HepG2 (cell line): ENCODE measurements around the gene AKAP12. TPM values are rescaled to one million over a fixed set of nuclear protein-coding genes. Genes with fewer than 3 reads are reported as not detected.
A peak's percentile ranks its signal among the peaks of the same experiment; 100 is the strongest.

ENCODE experiments used
- ARNTL ChIP-seq: sonication (generic); formaldehyde crosslinking; IDR thresholded peaks from 2 replicates; pipeline ENCODE4 v1.4.0; 2020; ENCODE audit warnings: mild to moderate bottlenecking, missing genetic modification reagents
- ATAD3A ChIP-seq: sonication (generic); formaldehyde crosslinking; IDR thresholded peaks from 2 replicates; pipeline ENCODE4 v1.4.0; 2020; ENCODE audit warnings: missing genetic modification reagents
- FOXJ3 ChIP-seq: sonication (generic); formaldehyde crosslinking; IDR thresholded peaks from 2 replicates; pipeline ENCODE4 v1.4.0; 2020; ENCODE audit warnings: missing genetic modification reagents, mild to moderate bottlenecking, borderline replicate concordance
- HIC2 ChIP-seq: sonication (generic); formaldehyde crosslinking; IDR thresholded peaks from 2 replicates; pipeline ENCODE4 v1.9.0; 2022; ENCODE audit warnings: low read depth, missing genetic modification reagents
- KLF6 ChIP-seq: IDR thresholded peaks from 2 replicates; pipeline ENCODE4 v1.8.0; 2016; ENCODE audit warnings: missing biosample characterization, missing genetic modification reagents
- KMT2B ChIP-seq: IDR thresholded peaks from 2 replicates; pipeline ENCODE4 v1.6.1; 2016; ENCODE audit warnings: missing genetic modification reagents, missing compliant biosample characterization
- MEF2D ChIP-seq: sonication (generic); formaldehyde crosslinking; IDR thresholded peaks from 2 replicates; pipeline ENCODE4 v1.5.1; 2020; ENCODE audit warnings: mild to moderate bottlenecking, missing genetic modification reagents
- MIER3 ChIP-seq: IDR thresholded peaks from 2 replicates; pipeline ENCODE4 v1.6.1; 2016; ENCODE audit warnings: missing compliant biosample characterization, borderline replicate concordance
- NCOR1 ChIP-seq: fragments of 200-600 bp; sonication (generic); IDR thresholded peaks from 2 replicates; pipeline ENCODE4 v1.7.0; 2017; ENCODE audit warnings: antibody characterized with exemption, low read length, borderline replicate concordance
- RARG ChIP-seq: sonication (generic); formaldehyde crosslinking; IDR thresholded peaks from 2 replicates; pipeline ENCODE4 v1.4.0; 2020; ENCODE audit warnings: low read depth, mild to moderate bottlenecking, missing genetic modification reagents
- SAP130 ChIP-seq: IDR thresholded peaks from 2 replicates; pipeline ENCODE4 v1.6.1; 2016; ENCODE audit warnings: low read depth
- TARDBP ChIP-seq: sonication (generic); formaldehyde crosslinking; IDR thresholded peaks from 2 replicates; pipeline ENCODE4 v1.8.0; 2022; ENCODE audit warnings: mild to moderate bottlenecking, missing genetic modification reagents
- TBP ChIP-seq: sonication (generic); formaldehyde crosslinking; IDR thresholded peaks from 2 replicates; pipeline ENCODE4 v1.5.0; 2020; ENCODE audit warnings: missing genetic modification reagents
- ZFP37 ChIP-seq: sonication (generic); formaldehyde crosslinking; IDR thresholded peaks from 2 replicates; pipeline ENCODE4 v1.4.0; 2020; ENCODE audit warnings: missing genetic modification reagents, borderline replicate concordance
- ZFYVE20 ChIP-seq: sonication (generic); formaldehyde crosslinking; IDR thresholded peaks from 2 replicates; pipeline ENCODE4 v1.8.0; 2023; ENCODE audit warnings: low read depth, mild to moderate bottlenecking, moderate library complexity, missing genetic modification reagents, borderline replicate concordance
- ZNF468 ChIP-seq: sonication (generic); formaldehyde crosslinking; IDR thresholded peaks from 2 replicates; pipeline ENCODE4 v1.8.0; 2022; ENCODE audit warnings: mild to moderate bottlenecking, moderate library complexity, missing genetic modification reagents
- ZNF616 ChIP-seq: sonication (generic); formaldehyde crosslinking; IDR thresholded peaks from 2 replicates; pipeline ENCODE4 v1.5.0; 2020; ENCODE audit warnings: low read depth, mild to moderate bottlenecking, missing genetic modification reagents
- ZNF704 ChIP-seq: sonication (generic); formaldehyde crosslinking; IDR thresholded peaks from 2 replicates; pipeline ENCODE4 v1.8.1; 2023; ENCODE audit warnings: mild to moderate bottlenecking, inconsistent platforms, moderate library complexity, missing genetic modification reagents, borderline replicate concordance
- polyA plus RNA-seq, 8 experiments: library from polyadenylated mRNA; depleted of rRNA in 3 of 8; stranded (reverse) in 7 of 8; unstranded in 1 of 8; fragments of >200 nt; fragmentation: Illumina TruSeq in 4 of 8; extraction: Trizol in 4 of 8; gene quantifications; 2 replicates each; pipeline versions ENCODE4 v1.2.1 to v1.2.3, GENCODE V29; 2011 to 2016; ENCODE audit warnings: low read depth in 4 of 8, missing spikeins in 1 of 8, mixed read lengths in 1 of 8; ENCODE audit not compliant: insufficient read depth in 1 of 8
- total RNA-seq, 5 experiments: library from RNA; depleted of rRNA; stranded (reverse); fragments of >200 nt; fragmentation: Illumina TruSeq; extraction: Trizol; gene quantifications; 2 replicates each; pipeline ENCODE4 v1.2.3, GENCODE V29; 2016; ENCODE audit warnings: low read depth in 1 of 5
- TF ChIP-seq, protein P1 (sequence below): sonication (generic); formaldehyde crosslinking; IDR thresholded peaks from 2 replicates; pipeline ENCODE4 v1.4.0; 2020; ENCODE audit warnings: missing genetic modification reagents, borderline replicate concordance
- TF ChIP-seq, protein P2 (sequence below): sonication (generic); formaldehyde crosslinking; conservative IDR thresholded peaks from 2 replicates; pipeline ENCODE4 v1.5.0; 2020; ENCODE audit warnings: missing genetic modification reagents

The AKAP12 gene
- total and polyA plus RNA-seq, 2 of the 13 experiments (the other 11 are each of a cell fraction or from before 2014, with no cell fraction given) = 10.6 to 19.0 TPM

GRCh38 chr6:151325075-151326050 lies 85.6 kb downstream of the AKAP12 start (continued):
- TF ChIP-seq KLF6 (CRISPR knock-in tag) = no peak
- 0 out of 2 replicates have a peak, but pooled peaks have one; percentile 3 for TF ChIP-seq FOXJ3 (CRISPR knock-in tag)
- TF ChIP-seq MIER3 (CRISPR knock-in tag) = no peak
- TF ChIP-seq MEF2D (CRISPR knock-in tag) = no peak
- no peak; the same call in 1 of the 2 replicates for TF ChIP-seq NCOR1
- TF ChIP-seq TBP = no peak
- TF ChIP-seq, protein P1, sequence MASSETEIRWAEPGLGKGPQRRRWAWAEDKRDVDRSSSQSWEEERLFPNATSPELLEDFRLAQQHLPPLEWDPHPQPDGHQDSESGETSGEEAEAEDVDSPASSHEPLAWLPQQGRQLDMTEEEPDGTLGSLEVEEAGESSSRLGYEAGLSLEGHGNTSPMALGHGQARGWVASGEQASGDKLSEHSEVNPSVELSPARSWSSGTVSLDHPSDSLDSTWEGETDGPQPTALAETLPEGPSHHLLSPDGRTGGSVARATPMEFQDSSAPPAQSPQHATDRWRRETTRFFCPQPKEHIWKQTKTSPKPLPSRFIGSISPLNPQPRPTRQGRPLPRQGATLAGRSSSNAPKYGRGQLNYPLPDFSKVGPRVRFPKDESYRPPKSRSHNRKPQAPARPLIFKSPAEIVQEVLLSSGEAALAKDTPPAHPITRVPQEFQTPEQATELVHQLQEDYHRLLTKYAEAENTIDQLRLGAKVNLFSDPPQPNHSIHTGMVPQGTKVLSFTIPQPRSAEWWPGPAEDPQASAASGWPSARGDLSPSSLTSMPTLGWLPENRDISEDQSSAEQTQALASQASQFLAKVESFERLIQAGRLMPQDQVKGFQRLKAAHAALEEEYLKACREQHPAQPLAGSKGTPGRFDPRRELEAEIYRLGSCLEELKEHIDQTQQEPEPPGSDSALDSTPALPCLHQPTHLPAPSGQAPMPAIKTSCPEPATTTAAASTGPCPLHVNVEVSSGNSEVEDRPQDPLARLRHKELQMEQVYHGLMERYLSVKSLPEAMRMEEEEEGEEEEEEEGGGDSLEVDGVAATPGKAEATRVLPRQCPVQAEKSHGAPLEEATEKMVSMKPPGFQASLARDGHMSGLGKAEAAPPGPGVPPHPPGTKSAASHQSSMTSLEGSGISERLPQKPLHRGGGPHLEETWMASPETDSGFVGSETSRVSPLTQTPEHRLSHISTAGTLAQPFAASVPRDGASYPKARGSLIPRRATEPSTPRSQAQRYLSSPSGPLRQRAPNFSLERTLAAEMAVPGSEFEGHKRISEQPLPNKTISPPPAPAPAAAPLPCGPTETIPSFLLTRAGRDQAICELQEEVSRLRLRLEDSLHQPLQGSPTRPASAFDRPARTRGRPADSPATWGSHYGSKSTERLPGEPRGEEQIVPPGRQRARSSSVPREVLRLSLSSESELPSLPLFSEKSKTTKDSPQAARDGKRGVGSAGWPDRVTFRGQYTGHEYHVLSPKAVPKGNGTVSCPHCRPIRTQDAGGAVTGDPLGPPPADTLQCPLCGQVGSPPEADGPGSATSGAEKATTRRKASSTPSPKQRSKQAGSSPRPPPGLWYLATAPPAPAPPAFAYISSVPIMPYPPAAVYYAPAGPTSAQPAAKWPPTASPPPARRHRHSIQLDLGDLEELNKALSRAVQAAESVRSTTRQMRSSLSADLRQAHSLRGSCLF (CRISPR knock-in tag) = no peak
- TF ChIP-seq HIC2 = no peak
- no peak for TF ChIP-seq ZNF616 (CRISPR knock-in tag)
- TF ChIP-seq ZNF704 = no peak
- TF ChIP-seq, protein P2, sequence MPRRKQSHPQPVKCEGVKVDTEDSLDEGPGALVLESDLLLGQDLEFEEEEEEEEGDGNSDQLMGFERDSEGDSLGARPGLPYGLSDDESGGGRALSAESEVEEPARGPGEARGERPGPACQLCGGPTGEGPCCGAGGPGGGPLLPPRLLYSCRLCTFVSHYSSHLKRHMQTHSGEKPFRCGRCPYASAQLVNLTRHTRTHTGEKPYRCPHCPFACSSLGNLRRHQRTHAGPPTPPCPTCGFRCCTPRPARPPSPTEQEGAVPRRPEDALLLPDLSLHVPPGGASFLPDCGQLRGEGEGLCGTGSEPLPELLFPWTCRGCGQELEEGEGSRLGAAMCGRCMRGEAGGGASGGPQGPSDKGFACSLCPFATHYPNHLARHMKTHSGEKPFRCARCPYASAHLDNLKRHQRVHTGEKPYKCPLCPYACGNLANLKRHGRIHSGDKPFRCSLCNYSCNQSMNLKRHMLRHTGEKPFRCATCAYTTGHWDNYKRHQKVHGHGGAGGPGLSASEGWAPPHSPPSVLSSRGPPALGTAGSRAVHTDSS = no peak
- TF ChIP-seq ZNF468 (CRISPR knock-in tag) = no peak
- TF ChIP-seq TARDBP (CRISPR knock-in tag) = no peak
- TF ChIP-seq ZFP37 = no peak
- TF ChIP-seq KMT2B (CRISPR knock-in tag) = peak; percentile 46; the same call in 1 of the 2 replicates
- TF ChIP-seq ARNTL (CRISPR knock-in tag) = no peak
- no peak for TF ChIP-seq ZFYVE20 (CRISPR knock-in tag)
- no peak for TF ChIP-seq ATAD3A
- no peak for TF ChIP-seq RARG (CRISPR knock-in tag)
- TF ChIP-seq SAP130 (CRISPR knock-in tag) = no peak; the same call in 1 of the 2 replicates
